Right lobe of liver (tissue), 6 donors: Measurements from ENCODE around the gene AFAP1. TPM values are rescaled to one million over a fixed set of nuclear protein-coding genes. Genes with fewer than 3 reads are reported as not detected.

Experiments used
- ATAC-seq, 4 donors: fragments of 200-7000 bp; cut with Tn5 transposase; one replicate each; pipeline ENCODE4 v1.9.1; 2020; ENCODE audit warnings: mild to moderate bottlenecking in 4 of 4, moderate library complexity in 4 of 4
- DNase-seq, 3 donors: peaks; one replicate each; pipeline ENCODE4 v3.0.0-alpha.2; 2020
- H3K27ac ChIP-seq, 3 donors: fragments of 200-600 bp; one replicate each; pipeline ENCODE4 v1.8.0; 2022
- H3K27me3 ChIP-seq, 2 donors: fragments of 200-600 bp; one replicate each; pipeline ENCODE4 v1.8.0; 2022
- H3K36me3 ChIP-seq, 4 donors: fragments of 200-600 bp; sonication (generic) in 1 of 4; one replicate each; pipeline versions ENCODE4 v1.5.1 to v1.8.0; 2017 to 2022; ENCODE audit warnings: control low read depth in 1 of 4
- H3K4me1 ChIP-seq, 4 donors: fragments of 200-600 bp; sonication (generic) in 1 of 4; one replicate each; pipeline versions ENCODE4 v1.5.1 to v1.8.0; 2017 to 2022; ENCODE audit warnings: control low read depth in 1 of 4
- H3K4me3 ChIP-seq, 3 donors: fragments of 200-600 bp; one replicate each; pipeline ENCODE4 v1.8.0; 2022
- H3K9me3 ChIP-seq, 4 donors: fragments of 200-600 bp; sonication (generic) in 1 of 4; one replicate each; pipeline versions ENCODE4 v1.5.1 to v1.8.0; 2017 to 2022; ENCODE audit warnings: control low read depth in 1 of 4
- CTCF ChIP-seq, 4 donors: fragments of 200-600 bp in 3 of 4; fragments of 450-650 bp in 1 of 4; IDR thresholded peaks; one replicate each; pipeline versions ENCODE4 v1.5.1 to v1.8.0; 2016 to 2022; ENCODE audit warnings: antibody characterized with exemption in 4 of 4, mild to moderate bottlenecking in 2 of 4
- POLR2A ChIP-seq: fragments of 450-650 bp; IDR thresholded peaks from one replicate; pipeline ENCODE4 v1.6.1; 2017; ENCODE audit warnings: antibody characterized with exemption, mild to moderate bottlenecking
- WGBS: methylation state at CpG from one replicate; pipeline ENCODE4 v1.1.6; 2018; ENCODE audit warnings: low coverage, low lambda C conversion rate; ENCODE audit not compliant: insufficient coverage; ENCODE audit errors: missing lambda C conversion rate; 5-methylcytosine and 5-hydroxymethylcytosine counted together
- intact Hi-C, 2 donors: fragments of 100-400 bp; cut with DNase I; formaldehyde crosslinking; loops; one replicate each; pipeline versions ENCODE4 v1.11.2 to v1.14.1; 2022
- total RNA-seq, 6 experiments: library from RNA; depleted of rRNA in 2 of 6; stranded (reverse); fragments of >200 nt in 2 of 6; fragmentation: NEBNext Ultra II Directional in 3 of 6; extraction: Animal tissue kit (Norgen Biotek cat#: 25700) in 3 of 6; gene quantifications; one replicate each; pipeline versions ENCODE4 v1.1.0 to v1.2.4, GENCODE V29; 2016 to 2023
- donor health status: DM: no; HTN: yes; CAD: no.
- donor health status: DM: no; HTN: no; CAD: no.
- donor health status: DM: no; HTN: no; CAD: no.
- donor health status: DM: no; HTN: yes; CAD: no.
- donor health status: DM: no; HTN: yes; CAD: no.

The AFAP1 gene
- total RNA-seq, 6 experiments from 2014 or later, result 0.95 to 3.1 (median 1.9) TPM

DNA sequence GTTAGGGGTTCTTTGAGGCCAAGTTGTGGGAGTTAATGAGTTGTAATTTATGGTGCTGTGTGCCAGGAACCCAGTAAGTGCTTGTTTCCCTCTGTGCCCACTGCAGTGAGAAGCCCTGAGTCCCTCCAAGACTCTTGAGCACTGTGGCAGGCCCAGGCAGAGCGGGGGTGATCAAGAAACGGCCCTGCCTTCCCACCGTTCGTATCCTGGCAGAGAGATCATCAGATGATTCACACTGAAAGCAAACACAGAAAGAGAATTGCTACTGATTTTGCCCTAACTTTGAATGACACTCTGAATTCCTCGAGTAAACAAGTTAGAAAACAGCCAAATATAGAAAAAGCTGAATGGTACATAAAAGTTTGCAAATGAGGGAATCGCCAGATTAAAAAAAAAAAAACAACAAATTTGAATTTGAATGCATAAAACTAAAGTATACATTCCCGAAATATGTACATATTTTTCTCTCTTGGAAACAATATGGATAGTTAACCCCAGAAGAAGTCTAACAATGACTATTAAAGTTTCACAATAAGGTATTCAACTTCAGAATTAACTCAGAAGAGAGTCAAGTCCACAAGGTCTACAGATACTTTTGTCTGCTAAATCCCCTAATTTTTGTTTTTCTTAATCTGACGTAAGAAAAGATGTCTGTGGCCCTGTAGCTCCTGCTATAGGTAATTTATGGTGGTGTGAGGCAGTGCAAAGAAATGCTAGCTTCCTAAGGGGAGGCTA, 71.8 kb downstream of the AFAP1 start:
- Histone ChIP-seq H3K4me3 (no peak overlapping the region), H3K36me3 (no peaks in the 10 kb centered on the region), H3K27me3 (no peaks in the 10 kb centered on the region), H3K9me3 (no peaks in the 10 kb centered on the region), H3K4me1 (no peaks in the 10 kb centered on the region), H3K27ac (no peak overlapping the region)
- intact Hi-C loops, result no loop called here
- DNase-seq, result no peak
- TF ChIP-seq CTCF (IDR thresholded peaks at IDR 0.05) (no peak), POLR2A (no peak)
- no peak for ATAC-seq
- WGBS, result 76% methylated on average over 6 of the region's 8 CpGs

GRCh38 chr4:7867191-7867590, 72.5 kb downstream of the AFAP1 start:
- intact Hi-C loops, result no loop called here
- ATAC-seq, result no peak
- H3K27ac ChIP-seq, result no peak overlapping the region
- H3K9me3 ChIP-seq, result no peaks in the 10 kb centered on the region
- 92% methylated on average over 2 of the region's 7 CpGs for WGBS
- H3K27me3 ChIP-seq, result no peaks in the 10 kb centered on the region
- H3K4me3 ChIP-seq, result no peak overlapping the region
- no peak for DNase-seq
- no peaks in the 10 kb centered on the region for H3K36me3 ChIP-seq
- no peak for TF ChIP-seq CTCF (IDR thresholded peaks at IDR 0.05)
- TF ChIP-seq POLR2A, result no peak
- no peaks in the 10 kb centered on the region for H3K4me1 ChIP-seq

GRCh38 chr4:7865533-7865932, 74.1 kb downstream of the AFAP1 start:
- H3K27ac ChIP-seq, result no peak overlapping the region
- no peaks in the 10 kb centered on the region for H3K27me3 ChIP-seq
- no peak overlapping the region for H3K4me3 ChIP-seq
- H3K4me1 ChIP-seq, result no peaks in the 10 kb centered on the region
- H3K9me3 ChIP-seq, result no peaks in the 10 kb centered on the region
- no peaks in the 10 kb centered on the region for H3K36me3 ChIP-seq
- 82% methylated on average over 3 of the region's 5 CpGs for WGBS
- ATAC-seq (no peak), DNase-seq (no peak)
- intact Hi-C loops, result no loop called here
- TF ChIP-seq CTCF (IDR thresholded peaks at IDR 0.05) (no peak), POLR2A (no peak)

DNA sequence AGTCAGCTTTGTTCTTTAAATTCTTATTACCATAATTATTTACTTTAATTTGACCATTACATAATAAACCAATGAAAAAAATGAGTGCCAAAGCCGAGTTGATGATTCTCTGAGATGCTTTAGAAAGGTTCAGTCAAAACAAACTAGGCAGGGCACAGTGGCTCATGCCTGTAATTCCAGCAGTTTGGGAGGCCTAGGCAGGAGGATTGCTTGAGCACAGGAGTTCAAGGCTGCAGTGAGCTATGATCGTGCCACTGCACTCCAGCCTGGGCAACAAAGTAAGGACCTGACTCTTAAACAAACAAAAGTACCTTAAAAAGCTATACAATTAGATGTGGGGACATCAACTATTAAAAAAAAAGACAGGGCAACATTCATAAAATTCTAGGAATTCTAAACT, 75.0 kb downstream of the AFAP1 start:
- Histone ChIP-seq H3K36me3 (no peaks in the 10 kb centered on the region), H3K27me3 (no peaks in the 10 kb centered on the region), H3K27ac (no peak overlapping the region), H3K4me3 (no peak overlapping the region), H3K9me3 (no peaks in the 10 kb centered on the region), H3K4me1 (no peaks in the 10 kb centered on the region)
- 71% methylated on average over 2 of the region's 2 CpGs for WGBS
- no peak for ATAC-seq
- TF ChIP-seq POLR2A (no peak), CTCF (IDR thresholded peaks at IDR 0.05) (no peak)
- intact Hi-C loops, result no loop called here
- DNase-seq, result no peak
